ENCODE results near the gene PEX6.

Gene PEX6

DNA sequence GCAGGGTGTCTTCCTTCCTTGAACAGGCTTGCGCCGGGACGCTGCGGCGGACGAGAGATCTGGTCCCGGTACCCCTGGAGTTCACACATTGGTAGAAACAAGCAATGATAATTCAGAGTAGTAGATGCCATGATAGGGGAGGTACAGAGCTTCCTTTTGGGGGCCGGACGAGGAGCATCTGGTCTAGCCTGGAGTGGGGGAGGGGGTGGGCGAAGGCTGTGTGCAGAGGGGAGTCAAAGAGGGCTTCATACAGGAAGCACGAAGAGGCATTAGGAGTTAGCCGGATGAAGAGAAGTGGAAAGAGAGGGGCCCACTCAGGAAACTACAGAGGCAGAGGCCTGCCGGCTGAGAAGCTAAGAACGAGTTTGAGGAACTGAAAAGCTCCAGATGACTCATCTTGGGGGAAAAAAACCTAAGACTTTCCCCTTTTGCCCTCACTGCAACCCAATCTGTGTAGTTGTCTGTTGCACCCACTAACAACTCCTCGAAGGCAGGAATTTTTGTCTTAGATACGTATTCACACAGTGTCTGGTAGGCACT lies 49.1 kb downstream of the PEX6 start:
- peak; percentile 30 for DNase-seq

DNA sequence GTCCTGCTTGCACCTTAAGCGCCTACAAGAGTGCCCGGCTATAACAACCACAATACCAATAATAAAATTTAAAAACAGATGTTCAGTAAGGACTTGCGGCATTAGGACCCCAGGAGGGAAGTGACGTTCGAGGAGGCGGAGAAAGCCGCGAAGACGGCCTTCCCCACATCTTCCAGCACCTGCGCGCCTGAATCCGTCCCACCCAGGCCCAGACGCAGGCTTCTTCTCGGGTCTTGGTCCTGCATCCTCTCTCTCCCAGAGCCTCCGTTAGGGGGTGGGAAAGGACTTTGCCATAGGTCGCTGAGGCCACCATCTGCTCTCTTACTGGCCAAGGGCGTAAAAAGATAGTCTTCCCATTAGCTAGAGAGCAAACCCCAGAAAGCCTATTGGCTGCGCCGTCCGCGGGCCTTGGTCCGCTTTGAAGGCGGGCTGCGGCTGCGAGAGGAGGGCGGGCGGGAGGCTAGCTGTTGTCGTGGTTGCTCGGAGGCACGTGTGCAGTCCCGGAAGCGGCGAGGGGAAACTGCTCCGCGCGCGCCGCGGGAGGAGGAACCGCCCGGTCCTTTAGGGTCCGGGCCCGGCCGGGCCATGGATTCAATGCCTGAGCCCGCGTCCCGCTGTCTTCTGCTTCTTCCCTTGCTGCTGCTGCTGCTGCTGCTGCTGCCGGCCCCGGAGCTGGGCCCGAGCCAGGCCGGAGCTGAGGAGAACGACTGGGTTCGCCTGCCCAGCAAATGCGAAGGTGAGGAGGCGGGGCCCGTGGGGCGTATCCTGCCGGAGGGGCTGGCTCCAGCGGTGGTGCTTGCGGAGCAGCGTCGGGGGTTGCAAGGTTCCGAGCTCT lies 49.8 kb downstream of the PEX6 start, which contains the start of gene CNPY3:
CNPY3 (plus strand) TSS at position 495 of the 835 bp plus-strand sequence; CDS start at position 586, 91 bp downstream.
- DNase-seq, result peak; percentile 89

- DNase-seq, result no peak
Observed at GRCh38 chr6:42925248-42925857, 53.6 kb downstream of the PEX6 start.

GRCh38 chr6:42923666-42924065 lies 55.3 kb downstream of the PEX6 start:
- DNase-seq, result no peak

DNA sequence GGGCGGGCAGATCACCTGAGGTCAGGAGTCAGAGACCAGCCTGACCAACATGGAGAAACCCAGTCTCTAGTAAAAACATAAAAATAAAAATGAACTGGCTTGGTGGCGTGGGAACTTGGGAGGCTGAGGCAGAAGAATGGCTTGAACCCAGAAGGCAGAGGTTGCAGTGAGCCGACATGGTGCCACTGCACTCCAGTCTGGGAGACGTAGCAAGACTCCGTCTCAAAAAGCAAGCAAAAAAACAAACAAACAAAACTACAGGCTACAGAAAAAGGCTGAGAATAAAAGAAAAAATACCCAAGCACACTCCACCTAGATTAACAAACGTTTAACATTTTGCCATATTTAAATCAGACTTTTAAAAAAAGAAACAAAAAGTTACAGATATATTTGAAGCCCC lies 57.2 kb downstream of the PEX6 start:
- no peak for DNase-seq

GRCh38 chr6:42916288-42916687 lies 62.7 kb downstream of the PEX6 start:
- DNase-seq, result no peak

DNA sequence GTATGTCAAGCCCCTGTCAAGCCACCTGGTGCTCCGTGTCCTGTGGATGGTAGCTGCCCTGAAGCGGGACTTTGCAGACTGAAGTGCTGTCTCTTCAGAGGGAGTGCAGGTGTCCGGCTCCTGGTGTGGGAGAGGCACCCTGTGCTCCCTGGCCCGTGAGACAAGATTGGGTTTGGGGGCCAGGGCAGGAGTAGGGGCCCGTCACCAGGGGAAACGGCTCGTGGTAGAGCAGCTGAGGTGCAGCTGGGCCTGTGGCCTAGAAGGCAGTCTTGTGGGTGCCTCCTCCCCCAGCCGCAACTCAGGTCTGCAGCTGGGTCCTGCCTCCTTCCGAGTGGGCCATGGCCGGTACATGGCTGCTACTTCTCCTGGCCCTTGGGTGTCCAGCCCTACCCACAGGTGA lies 63.2 kb downstream of the PEX6 start, which contains the start of gene PTCRA:
PTCRA (plus strand) TSS at position 322 of the 400 bp plus-strand sequence; CDS start at position 339, 17 bp downstream.
- DNase-seq, result no peak

DNA sequence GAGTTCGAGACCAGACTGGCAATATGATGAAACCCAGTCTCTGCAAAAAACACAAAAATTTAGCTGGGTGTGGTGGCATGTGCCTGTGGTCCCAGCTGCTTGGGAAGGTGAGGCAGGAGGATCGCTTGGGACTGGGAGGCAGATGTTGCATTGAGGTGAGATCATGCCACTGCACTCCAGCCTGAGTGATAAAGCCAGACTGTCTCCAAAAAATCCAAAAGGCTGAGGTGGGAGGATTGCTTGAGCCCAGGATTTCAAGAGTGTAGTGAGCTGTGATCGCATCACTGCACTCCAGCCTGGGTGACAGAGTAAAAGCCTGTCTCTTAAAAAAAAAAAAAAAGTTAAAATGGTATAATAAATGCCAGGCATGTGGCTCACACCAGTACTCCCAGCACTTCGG lies 64.4 kb downstream of the PEX6 start:
- no peak for DNase-seq

Data from T-helper 9 cell (primary cell).